ENCODE data around the gene LGI4.

Gene LGI4

GRCh38 chr19:35134601-35135242 is at the start of gene LGI4:
LGI4 (minus strand) TSS chr19:35135059; CDS start chr19:35134680, 379 bp downstream.
- no peak for DNase-seq

- no peak for DNase-seq
These were observed 49.4 kb upstream of the LGI4 start for GRCh38 chr19:35184267-35184666.

GRCh38 chr19:35181387-35181786 is 46.5 kb upstream of the LGI4 start:
- no peak for DNase-seq

DNA sequence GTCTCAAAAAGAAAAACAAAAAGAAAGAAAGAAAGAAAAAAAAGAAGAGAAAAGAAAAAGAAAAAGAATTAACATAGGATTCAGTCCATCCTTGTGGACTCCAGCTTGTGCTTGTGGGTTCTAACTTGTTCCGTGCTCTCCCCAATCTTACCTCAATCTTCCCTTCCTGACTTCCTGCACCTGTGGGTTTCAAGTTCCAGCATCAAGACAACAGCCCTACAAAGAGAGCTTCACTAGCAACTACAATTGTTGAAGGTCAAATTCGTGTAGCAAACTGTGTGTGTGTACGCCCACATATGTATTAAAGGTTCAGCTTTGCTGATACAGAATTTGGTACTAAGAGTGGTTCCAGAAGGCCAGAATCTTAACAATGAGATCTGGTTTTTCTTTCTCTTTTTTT is 45.0 kb upstream of the LGI4 start:
- no peak for DNase-seq

DNA sequence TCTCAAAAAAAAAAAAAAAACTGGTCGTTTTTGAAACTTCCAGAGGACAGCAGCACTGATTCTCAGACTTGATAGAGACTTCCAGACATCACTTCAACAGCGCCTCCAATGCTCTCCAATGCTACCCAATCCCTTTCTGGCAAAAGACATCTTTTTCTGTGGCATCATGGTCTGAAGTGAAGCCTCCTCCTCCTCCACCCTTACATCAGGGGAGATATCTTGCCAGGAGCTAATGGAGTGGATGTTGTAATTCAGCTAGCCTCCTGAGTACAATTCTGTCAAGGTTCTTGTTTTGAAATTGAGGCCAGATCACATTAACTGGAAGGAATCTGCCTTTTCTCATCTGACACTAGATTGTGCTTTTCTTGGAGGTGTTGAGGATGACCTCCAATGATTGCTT is 43.8 kb upstream of the LGI4 start:
- no peak for DNase-seq

- no peak for DNase-seq
These were observed 42.8 kb upstream of the LGI4 start for GRCh38 chr19:35177377-35178274.

GRCh38 chr19:35176181-35176570 is 41.3 kb upstream of the LGI4 start:
- DNase-seq: no peak

DNA sequence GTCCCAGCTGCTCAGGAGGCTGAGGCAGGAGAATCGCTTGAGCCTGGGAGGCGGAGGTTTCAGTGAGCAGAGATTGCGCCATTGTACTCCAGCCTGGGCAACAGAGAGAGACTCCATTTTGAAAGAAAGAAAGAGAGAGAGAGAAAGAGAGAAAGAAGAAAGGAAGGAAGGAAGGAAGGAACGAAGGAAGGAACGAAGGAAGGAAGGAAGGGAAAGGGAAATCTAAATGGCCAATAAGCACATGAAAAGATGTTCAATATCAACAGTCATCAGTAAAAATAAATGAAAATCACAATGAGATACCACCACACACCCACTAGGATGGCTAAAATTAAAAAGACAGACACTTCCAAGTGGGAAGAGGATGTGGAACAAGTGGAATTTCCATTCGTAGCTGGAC is 39.4 kb upstream of the LGI4 start:
- DNase-seq: no peak

DNA sequence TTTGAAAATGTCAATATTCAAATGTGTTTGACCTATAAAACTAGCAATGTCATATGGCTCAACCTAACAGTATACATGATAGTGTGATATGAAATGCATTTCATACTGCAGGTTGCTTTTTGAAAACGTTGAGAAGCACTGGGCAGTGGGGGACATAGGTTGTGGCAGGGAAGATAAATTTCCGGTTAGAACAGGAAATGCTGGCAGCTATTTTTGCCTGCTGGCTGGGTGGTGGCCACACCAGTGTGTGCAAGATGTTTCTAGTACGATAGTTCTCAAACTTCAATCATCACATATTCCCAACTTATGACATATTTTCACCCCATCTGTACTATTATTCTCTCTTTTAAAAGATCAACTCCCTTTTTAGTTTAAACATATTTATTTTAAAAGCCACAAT is 36.9 kb upstream of the LGI4 start:
- DNase-seq: no peak

DNA sequence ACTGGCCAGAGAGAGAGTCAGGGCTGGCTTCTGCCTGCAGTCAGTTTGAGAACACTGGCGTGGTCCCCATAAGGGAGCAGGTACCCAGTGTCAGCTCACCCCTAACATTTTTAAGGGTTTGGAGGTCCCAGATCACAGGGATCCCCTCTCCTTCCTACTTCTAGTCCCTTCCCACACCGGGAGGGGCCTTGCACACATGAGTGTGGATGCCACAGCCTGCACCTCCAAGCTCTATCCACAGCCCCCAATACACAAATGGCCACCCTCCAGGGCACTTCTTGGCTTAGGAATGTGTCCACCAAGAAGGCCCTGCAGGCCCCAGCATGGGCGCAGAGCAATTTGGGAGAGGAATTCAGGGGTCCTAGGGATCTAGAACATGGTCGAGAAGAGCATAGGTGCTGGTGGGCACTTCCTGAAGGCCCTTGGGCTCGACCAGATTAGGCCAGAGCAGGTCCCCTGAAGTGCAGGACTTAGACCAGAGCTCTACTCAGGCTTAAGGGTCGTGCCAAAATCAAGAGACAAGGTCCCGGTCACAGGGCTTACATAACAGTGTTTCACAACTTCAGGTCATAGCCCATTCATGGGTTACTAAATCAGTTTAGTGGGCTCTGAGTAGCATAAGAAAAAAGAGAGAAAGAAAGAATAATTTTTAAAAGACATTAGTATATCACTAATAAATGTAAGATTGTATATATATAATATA is 35.7 kb upstream of the LGI4 start:
- DNase-seq: peak; percentile 11 to 26

GRCh38 chr19:35169221-35169995 is 34.5 kb upstream of the LGI4 start:
- DNase-seq: no peak

DNA sequence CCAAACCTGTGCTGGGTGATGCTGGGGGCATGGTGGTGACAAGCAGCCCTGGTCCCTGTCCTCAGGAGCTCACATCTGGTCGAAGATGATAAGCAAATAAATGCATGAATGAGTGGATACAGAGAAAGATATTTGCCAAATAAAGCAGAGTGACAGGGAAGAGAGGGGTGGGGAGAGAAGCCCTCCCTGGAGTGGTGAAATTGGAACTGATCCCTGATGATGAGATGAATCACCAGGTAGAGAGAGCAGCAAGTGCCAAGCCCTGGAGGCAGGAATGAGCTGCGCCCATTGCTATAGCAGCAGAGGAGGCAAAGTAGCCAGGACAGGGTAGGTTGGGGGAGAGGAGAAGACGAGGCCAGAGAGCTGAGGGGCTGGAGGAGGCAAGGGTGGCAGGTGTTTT is 33.3 kb upstream of the LGI4 start:
- DNase-seq: no peak

- no peak for DNase-seq
These were observed 32.6 kb upstream of the LGI4 start for GRCh38 chr19:35167251-35168119.

- no peak for DNase-seq
These were observed 31.5 kb upstream of the LGI4 start for GRCh38 chr19:35166100-35167063.

DNA sequence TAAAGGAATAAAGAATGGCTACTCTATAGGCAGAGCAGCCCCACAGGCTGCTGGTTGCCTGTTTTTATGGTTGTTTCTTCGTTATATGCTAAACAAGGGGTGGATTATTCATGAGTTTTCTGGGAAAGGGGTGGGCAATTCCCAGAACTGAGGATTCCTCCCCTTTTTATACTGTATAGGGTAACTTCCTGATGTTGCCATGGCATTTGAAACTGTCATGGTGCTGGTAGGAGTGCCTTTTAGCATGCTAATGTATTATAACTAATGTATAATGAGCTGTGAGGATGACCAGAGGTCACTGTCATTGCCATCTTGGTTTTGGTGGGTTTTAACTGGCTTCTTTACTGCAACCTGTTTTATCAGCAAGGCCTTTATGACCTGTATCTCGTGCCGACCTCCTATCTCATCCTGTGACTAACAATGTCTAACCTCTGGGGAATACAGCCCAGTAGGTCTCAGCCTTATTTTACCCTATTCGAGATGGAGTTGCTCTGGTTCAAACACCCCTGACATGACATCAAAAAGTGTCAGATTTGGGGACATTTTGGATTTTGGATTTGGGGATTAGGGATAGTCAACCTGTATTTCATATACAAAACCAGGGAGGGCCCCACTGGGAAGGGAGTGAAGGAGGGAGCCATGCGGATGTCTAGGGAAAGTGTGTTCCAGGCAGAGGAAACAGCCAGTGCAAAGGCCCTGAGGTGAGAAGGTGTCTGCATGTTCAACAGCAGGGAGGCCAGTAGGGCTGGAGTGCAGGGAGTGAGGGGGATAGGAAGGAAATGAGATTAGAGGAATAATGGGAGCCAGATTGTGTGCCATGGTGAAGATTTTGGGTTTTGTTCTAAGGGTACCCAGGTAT is 30.6 kb upstream of the LGI4 start:
- DNase-seq: no peak

DNA sequence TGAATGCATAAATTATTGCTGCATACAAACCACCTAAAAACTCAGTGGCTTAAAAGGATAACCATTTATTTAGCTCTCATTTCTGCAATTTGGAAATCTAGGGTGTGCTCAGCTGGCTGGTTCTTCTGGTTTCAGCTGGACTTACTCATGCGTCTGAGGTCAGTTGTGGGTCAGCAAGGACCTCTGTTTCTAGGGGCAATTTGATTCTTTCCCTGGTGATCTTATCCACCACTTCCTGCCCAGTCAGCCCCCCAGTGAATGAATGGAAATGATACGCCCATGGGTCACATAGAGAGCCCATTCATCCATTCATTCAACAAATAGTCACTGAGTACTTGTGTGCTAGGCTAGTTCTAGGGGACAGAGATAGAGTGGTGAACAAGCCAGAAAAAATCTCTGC is 29.6 kb upstream of the LGI4 start:
- DNase-seq: no peak

DNA sequence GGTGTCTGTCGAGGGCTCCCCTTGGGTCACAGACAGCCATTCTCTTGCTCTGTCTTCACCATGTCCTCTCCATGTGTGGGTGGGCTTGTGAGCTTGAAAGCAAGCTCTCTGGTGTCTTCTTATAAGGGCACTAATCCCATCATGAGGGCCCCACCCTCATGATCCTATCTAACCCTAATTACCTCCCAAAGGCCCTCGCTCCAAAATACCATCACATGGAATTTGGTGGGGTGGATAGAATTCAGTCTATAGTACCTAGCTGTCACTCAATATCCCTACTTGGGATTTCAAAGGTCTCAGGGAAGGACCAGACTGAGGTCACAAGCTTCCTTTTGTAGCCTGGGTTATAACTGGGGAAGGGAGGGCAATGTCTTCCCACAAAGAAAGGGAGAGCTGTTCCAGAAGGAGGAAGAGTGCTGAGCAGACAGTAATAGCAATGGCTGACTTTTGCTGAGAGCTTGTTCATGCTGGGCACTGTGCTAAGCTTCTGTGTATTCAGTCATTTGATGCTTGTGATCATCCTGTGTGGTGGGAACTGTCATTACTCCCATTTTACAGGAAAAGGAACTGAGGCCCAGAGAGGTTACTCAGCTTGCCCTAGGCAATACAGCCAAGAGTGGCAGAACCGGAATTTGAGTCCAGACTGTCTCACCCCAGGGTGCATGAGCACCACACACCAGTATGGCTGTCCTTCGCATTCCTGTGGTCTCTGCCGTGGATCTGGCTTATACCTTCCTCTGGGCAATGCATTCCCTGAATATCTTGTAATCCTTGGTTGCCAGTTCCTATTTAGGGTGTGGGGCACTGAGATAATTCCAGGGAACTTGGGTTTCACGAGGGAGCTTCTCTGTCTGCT is 27.8 kb upstream of the LGI4 start:
- DNase-seq: no peak

DNA sequence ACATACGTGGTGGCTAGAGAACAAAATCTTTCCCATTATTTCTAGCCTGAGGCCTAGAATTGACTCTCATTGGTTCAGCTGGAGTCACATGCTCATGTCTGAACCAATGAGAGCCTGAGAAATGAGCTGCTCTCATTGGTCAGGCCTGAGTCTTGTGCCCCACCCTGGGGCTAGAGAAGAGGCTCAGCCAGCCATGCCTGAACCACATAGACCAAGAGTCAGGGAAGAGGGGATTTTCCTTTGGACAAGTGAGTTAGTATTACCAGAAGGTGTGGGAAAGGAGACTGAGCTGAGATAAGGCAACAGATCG is 26.5 kb upstream of the LGI4 start:
- DNase-seq: no peak
